GM12892 (cell line): ENCODE data around the gene STUB1.

Experiments used
- POLR2A ChIP-seq: IDR thresholded peaks from 2 replicates; pipeline ENCODE4 v1.6.1; 2011; ENCODE audit warnings: low read depth, low read length, control low read depth
- POLR2AphosphoS5 ChIP-seq: IDR thresholded peaks from 2 replicates; pipeline ENCODE4 v1.6.1; 2011; ENCODE audit warnings: low read depth, low read length, control low read depth
- TAF1 ChIP-seq: IDR thresholded peaks from 2 replicates; pipeline ENCODE4 v1.6.1; 2011; ENCODE audit warnings: low read depth, mild to moderate bottlenecking, control low read depth, low read length, borderline replicate concordance

GRCh38 chr16:652454-653305 lies 27.5 kb upstream of the STUB1 start:
- TF ChIP-seq TAF1: no peak
- no peak for TF ChIP-seq POLR2A
- no peak for TF ChIP-seq POLR2AphosphoS5
